HK-2 (cell line): ENCODE results near the gene GAS2L3.
"Not testable (repeated sequence)": the region's sequence is repeated elsewhere in the genome, so short reads cannot be mapped to it uniquely, and the experiment has no call there.

Source experiments
- DNase-seq: peaks from one replicate; pipeline ENCODE4 v3.0.0-alpha.2; 2018; ENCODE audit not compliant: unreplicated experiment

The GAS2L3 gene

DNA sequence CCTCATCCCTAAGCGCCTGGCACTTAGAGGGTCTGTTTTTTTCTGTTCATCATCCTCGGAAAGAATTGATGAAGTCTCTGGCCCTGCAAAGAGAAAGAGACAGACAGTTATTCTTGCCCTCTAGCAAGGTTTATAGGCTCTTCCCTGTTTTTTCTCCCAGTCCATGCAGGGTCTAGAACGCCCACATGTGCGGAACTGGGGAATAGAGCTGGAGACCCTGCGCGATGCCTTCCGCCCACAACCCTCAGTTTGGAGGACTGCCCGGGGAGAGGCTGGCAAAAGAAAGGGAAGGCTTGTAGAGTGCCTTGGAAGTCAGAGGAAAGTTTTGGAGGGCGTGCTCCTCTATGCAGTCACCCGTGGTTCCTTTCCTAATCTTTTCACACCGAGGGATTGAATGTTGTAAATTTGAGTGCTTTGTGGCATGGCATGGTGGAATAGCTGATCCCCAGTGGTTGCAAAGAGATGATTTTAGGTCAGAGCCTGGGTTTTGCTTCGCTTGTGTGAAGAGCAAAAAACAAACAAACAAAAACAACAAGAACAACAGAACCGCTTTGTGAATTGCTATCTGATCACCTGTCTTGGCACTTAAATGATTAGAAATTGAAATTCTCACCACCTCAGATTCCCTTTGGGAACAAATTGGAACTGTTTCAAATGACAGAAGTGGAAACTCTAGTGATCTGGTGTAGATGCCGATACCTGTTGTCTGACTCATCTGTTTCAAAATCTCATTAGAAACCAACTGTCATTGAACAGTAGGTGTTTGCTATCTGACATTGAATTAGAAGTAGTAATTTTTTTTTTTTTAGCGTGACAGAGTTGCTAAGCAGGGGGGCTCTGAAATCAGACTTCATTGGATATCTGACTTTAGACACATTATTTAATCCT, 947 bp downstream of the GAS2L3 start:
- DNase-seq = peak; percentile 38

DNA sequence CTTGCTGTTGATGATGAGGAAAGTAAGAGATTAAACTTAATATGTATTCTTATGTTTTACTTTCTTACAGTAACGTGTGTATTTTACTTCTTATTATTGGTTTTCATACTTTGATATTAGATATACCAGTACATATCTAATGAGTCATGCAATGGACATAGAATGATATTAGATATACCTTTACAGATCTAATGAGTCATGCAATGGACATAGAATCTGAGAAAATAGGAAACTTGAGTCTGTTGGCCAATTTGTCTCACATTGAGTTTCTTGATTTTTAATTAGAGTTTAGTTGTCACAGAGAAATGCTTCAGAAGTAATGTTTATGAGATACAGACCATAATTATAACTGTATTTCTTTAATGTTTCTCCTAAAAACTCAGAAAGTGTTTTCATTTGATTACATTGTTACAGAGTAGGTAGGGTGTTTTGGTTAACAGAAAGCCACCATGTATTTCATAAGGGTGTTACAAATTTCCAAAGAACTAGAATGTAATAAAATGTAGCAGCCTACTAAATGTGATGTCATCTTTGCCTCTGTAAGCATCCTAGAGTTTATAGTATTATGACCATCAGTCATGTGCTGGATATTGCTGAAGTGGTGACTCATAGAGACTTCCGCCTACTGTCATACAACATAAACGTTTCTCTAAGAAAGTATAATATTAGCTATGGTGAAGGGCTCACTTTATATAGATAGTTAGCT, 3.0 kb downstream of the GAS2L3 start:
- no peak for DNase-seq

GRCh38 chr12:100578923-100579322, 5.4 kb downstream of the GAS2L3 start:
- DNase-seq = no peak

- DNase-seq = no peak
Observed at GRCh38 chr12:100579844-100580243, 6.4 kb downstream of the GAS2L3 start.

DNA sequence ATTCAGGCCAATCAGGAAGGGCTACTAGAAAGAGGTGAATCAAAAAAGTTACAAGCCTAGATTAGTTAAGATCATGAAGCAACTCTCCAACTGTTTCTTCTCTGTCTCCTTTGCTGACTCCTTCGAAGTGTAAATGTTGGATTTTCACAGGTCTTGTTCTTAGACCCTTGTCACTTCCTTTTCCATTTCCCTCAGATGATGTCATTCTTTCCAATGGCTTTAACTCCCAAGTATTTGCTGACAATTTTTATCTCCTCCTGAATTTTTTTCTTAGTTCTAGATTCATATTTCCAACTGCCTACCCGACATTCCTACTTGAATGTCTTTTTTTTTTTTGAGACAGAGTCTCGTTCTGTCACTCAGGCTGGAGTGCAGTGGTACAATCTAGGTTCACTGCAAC, 10.8 kb downstream of the GAS2L3 start:
- DNase-seq = no peak

DNA sequence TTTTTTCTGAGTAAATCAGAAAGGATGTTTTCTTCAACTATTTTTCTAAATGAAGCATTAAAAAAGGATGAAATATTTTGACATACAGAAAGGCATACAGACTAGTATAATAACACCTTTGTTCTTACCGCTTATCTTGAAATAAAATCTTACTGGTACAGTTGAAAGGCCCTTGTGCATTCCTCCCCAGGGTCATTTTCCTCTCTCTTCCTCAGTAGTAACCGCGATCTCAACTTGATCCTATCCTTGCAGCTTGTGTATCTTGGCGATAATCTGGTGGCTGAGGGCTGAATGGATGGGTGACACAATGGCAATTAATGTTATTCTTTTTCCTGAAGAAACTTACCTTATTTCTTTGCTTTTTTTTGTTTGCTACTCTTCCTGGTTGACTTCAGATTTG, 18.5 kb downstream of the GAS2L3 start:
- DNase-seq = no peak

DNA sequence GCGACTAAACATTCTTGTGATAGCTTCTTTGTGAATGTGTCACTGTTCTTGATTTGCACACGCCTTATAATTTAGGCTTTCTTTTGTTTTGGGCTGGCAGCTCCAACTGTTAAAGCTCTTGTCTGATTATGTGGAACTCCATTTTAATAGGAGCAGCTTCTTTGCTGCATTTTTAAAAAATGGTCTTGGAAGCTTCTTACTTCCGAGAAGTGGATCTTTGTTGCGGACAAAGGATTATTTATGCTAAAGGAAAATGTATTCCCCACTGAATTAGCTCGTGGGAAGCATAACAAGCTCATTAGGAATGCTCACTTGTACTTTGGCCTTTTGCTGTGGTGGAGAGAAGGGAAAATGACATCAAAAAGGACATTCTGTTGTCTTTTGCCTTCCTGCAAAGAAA, 20.0 kb downstream of the GAS2L3 start:
- no peak for DNase-seq

DNA sequence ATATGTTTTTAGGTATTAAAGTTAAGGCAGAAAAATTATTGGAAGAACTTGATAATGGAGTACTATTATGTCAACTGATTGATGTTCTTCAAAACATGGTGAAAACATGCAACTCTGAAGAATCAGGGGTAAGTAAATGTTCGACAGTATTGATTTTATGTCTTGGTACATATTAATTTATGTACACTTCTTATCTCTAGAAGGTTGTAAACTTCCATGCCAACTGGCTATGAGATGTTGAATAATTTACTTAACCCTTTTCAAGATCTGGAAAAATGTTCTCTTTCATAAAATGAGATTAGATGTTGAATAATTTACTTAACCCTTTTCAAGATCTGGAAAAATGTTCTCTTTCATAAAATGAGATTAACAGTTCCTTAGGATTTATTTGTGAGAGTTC, 28.1 kb downstream of the GAS2L3 start:
- no peak for DNase-seq

GRCh38 chr12:100602997-100603396, 29.5 kb downstream of the GAS2L3 start:
- DNase-seq = not testable (repeated sequence)

GRCh38 chr12:100608776-100609175, 35.3 kb downstream of the GAS2L3 start:
- no peak for DNase-seq

- DNase-seq = no peak
Observed at GRCh38 chr12:100610666-100611430, 37.4 kb downstream of the GAS2L3 start.

GRCh38 chr12:100612606-100613005, 39.1 kb downstream of the GAS2L3 start:
- no peak for DNase-seq

- DNase-seq = no peak
Observed at GRCh38 chr12:100624571-100624970, 51.1 kb downstream of the GAS2L3 start.

GRCh38 chr12:100632445-100632892, 59.0 kb downstream of the GAS2L3 start:
- DNase-seq = peak; percentile 24

- DNase-seq = peak; percentile 56
Observed at GRCh38 chr12:100633082-100633785, 59.8 kb downstream of the GAS2L3 start.

DNA sequence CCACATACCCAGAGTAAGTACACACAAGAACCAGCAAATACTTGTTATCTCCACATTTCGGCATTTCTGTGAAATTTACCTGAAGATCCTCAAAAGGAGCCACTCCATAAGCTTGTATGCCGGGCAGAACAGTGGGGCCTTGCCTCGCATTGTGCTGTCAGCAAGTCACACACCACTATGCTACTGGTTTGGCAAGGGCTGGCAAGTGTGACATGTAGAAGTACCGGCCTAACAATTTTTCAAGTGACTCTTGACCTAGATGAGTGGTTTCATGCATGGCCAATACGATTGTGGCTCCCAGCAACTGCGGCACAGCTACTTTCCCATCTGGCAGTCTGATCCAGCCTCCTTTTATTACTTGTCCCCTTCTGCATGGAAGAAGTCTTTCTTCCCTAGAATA, 69.8 kb downstream of the GAS2L3 start:
- no peak for DNase-seq

DNA sequence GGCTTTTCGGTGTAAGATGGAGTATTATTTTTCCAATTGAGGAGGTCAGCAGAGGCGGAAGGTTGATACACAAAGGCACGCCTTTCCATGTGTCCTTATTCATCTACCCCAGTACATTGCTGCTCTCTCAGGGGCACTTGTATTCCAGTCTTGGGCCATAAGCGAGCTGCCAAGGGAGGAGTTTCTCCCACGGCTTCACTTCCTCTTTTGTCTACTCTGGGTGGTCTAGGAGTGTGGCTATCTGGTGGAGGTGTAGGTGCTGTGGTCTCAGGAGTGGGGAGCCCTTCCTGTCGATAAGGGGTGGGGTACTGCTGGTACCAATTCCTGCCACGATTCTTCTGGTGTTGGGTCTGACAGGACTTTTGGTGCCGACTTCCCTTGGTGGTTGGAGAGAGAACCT, 73.4 kb downstream of the GAS2L3 start:
- no peak for DNase-seq

DNA sequence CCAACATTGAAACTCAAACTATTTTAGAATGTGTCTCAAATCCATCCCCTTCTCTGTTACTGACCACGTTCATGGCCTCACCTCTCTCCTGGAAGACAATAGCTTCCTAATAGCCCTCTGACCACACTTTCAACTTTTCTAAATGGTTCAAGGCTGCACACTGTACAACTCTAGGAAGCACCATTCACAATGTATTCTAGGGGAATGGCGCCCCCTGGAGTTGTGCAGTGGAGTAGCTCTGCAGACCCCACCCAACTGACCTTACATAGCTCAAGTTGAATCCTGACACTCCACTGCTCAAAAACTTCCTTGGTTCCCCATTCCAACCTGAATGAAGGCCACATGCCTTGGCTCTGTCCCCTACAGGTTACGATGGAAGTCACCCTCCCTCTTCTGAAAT, 77.6 kb downstream of the GAS2L3 start:
- DNase-seq = no peak

DNA sequence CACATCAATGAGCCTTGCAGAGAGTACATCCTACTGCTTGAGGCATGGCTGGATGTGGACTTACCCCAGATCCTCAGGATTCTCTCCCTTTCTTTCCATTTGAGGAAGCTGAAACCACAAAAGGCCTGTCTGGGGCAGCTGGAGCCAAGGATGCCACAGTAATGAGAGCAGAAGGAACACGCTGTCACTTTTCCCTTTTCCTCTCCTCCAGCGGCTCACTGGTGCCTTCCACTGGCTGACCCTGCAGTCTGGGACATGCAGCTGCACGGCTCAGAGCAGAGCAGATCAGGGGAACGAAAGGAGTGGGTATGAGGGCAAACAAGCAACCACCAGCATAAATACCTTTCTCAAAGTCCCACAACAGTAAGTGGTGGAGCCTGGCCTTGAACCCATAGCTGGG, 78.2 kb downstream of the GAS2L3 start:
- no peak for DNase-seq

DNA sequence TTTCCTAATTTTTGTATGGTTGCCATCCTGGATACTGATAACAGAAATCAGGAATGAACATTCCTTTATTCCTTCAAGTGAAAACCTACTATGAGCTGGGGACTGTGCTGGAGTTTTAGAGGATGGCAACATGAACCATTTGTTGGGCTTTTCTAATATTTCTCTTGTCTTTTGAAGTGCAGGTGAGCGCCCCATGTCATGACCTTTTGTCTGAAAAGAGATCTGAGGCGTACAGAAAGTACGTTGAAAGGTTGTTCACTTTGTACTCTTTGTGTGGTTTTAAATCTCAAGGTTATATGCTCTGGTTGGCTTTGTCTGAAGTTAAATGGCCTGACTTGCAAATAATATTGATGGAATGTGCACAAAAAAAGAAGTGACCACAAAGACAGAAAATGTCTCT, 79.0 kb downstream of the GAS2L3 start:
- no peak for DNase-seq

DNA sequence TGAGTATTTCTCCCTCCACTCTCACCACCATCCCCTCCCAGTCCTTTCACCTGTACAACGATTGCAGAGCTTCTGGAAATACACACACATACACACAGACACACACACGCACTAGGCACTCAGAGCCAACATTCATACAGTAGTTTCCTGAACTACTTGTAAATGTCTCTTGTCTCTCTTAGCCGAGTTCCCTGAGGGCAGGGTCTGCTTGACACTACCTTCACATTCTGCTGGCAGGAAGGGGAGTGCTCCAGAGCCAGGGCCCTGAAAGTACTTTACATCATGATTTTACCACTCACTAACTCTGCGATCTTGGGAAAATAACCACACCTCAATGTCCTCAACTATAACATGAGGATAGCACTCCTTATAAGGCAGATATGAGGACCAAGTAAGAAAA, 82.7 kb downstream of the GAS2L3 start:
- DNase-seq = no peak

DNA sequence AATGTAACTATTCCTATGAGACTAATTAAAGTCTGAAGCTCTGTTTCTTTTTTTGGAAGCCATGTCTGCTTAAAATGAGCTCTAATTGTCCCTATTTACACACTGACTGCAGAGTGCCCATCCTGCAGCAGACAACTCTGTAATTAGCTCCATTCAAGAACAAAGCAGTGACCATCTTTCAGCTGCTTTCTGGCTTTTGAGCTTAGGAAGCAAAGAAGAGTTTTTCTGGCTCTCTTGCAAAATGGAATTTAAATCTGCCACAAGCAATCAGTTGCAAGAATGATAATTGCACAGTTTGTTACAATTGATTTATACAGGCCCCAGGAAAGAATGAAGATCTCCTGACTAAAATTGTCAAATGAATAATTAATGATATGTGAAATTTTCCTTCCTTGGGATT, 83.4 kb downstream of the GAS2L3 start:
- no peak for DNase-seq
